A549 (cell line): ENCODE measurements around the gene PTK7.

Source experiments
- POLR2A ChIP-seq: IDR thresholded peaks from 2 replicates; pipeline ENCODE4 v1.6.1; 2012; ENCODE audit warnings: mild to moderate bottlenecking, low read length
- SMC3 ChIP-seq: fragments of >200 bp; sonication (Bioruptor Twin); formaldehyde crosslinking; IDR thresholded peaks from 3 replicates; pipeline ENCODE4 v1.6.1; 2018; ENCODE audit warnings: inconsistent platforms
- TF ChIP-seq, protein P1 (sequence below): fragments of >200 bp; sonication (Bioruptor Twin); formaldehyde crosslinking; IDR thresholded peaks from 3 replicates; pipeline ENCODE4 v1.5.1; 2016

DNA sequence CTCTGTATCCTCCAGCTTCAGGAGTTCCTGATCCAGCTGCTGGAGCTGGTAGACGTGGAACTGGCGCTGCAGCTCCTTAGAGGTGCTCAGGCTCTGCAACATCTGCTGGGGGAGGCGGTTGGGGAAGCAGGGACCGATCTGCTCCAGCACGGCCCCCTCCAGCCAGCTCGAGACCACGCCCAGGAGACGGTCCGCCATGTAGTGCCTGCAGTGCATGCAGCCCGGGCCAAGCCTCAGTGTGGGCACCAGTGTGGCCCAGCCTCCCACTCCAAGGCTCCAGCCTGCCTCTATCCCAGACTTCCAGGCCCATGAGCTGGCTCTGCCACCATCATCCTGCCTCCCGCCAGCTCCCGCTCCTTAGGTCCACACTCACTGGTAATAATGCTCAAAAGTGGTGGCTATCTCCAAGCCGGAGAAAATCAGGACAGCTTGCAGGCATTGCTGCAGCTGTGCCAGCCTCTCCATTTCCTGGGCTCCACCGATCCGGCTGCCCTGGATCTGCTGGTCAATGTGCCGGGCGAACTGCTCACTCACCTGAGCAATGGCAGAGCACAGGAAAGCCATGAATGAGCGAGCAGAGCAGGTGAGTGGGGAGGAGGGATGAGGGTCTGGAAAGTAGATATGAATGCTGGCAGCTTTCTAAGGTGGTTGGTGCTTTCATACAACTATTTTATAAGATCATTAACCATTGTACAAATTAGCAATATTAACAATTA lies 35.4 kb upstream of the PTK7 start:
- TF ChIP-seq, protein P1, sequence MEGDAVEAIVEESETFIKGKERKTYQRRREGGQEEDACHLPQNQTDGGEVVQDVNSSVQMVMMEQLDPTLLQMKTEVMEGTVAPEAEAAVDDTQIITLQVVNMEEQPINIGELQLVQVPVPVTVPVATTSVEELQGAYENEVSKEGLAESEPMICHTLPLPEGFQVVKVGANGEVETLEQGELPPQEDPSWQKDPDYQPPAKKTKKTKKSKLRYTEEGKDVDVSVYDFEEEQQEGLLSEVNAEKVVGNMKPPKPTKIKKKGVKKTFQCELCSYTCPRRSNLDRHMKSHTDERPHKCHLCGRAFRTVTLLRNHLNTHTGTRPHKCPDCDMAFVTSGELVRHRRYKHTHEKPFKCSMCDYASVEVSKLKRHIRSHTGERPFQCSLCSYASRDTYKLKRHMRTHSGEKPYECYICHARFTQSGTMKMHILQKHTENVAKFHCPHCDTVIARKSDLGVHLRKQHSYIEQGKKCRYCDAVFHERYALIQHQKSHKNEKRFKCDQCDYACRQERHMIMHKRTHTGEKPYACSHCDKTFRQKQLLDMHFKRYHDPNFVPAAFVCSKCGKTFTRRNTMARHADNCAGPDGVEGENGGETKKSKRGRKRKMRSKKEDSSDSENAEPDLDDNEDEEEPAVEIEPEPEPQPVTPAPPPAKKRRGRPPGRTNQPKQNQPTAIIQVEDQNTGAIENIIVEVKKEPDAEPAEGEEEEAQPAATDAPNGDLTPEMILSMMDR: no peak
- no peak for TF ChIP-seq POLR2A
- TF ChIP-seq SMC3: no peak
